BJ (cell line): Measurements from ENCODE around the gene BCOR. TPM values are rescaled to one million over a fixed set of nuclear protein-coding genes. Genes with fewer than 3 reads are reported as not detected.
A peak's percentile ranks its signal among the peaks of the same experiment; 100 is the strongest.

Source experiments
- CTCF ChIA-PET: fragments of 350-600 bp; formaldehyde crosslinking; extraction: SDS; loops from one replicate; lab custom pipeline; 2021; ENCODE audit warnings: antibody characterized with exemption, inconsistent platforms; lab: Yijun Ruan, JAX
- POLR2A ChIA-PET: fragments of 300-600 bp; sonication (Branson Sonifier 250); formaldehyde crosslinking; extraction: SDS; loops from one replicate; lab custom pipeline; 2021; ENCODE audit warnings: antibody characterized with exemption; lab: Charles Lee
- DNase-seq: peaks from one replicate; pipeline ENCODE4 v3.0.0-alpha.2; 2011; ENCODE audit warnings: low read depth
- H3K27me3 ChIP-seq: 2 replicates; pipeline ENCODE4 v1.6.0; 2011; ENCODE audit warnings: low read length; ENCODE audit not compliant: control insufficient read depth, insufficient read depth
- H3K36me3 ChIP-seq: 2 replicates; pipeline ENCODE4 v1.5.1; 2011; ENCODE audit warnings: low read length; ENCODE audit not compliant: control insufficient read depth, insufficient read depth
- H3K4me3 ChIP-seq: 2 replicates; pipeline ENCODE4 v1.5.1; 2011; ENCODE audit warnings: low read depth, mild to moderate bottlenecking, control low read depth, low read length
- CTCF ChIP-seq: IDR thresholded peaks from 2 replicates; pipeline ENCODE4 v1.5.1; 2011; ENCODE audit warnings: low read depth, mild to moderate bottlenecking, control low read depth, inconsistent platforms, low read length, moderate library complexity; ENCODE audit not compliant: insufficient read depth
- polyA plus RNA-seq: library from polyadenylated mRNA; depleted of rRNA; stranded (reverse); fragments of >200 nt; gene quantifications from 2 replicates; pipeline ENCODE4 v1.2.3, GENCODE V29; 2011

BCOR gene
- polyA plus RNA-seq, 1 experiment: 5.6 TPM

DNA sequence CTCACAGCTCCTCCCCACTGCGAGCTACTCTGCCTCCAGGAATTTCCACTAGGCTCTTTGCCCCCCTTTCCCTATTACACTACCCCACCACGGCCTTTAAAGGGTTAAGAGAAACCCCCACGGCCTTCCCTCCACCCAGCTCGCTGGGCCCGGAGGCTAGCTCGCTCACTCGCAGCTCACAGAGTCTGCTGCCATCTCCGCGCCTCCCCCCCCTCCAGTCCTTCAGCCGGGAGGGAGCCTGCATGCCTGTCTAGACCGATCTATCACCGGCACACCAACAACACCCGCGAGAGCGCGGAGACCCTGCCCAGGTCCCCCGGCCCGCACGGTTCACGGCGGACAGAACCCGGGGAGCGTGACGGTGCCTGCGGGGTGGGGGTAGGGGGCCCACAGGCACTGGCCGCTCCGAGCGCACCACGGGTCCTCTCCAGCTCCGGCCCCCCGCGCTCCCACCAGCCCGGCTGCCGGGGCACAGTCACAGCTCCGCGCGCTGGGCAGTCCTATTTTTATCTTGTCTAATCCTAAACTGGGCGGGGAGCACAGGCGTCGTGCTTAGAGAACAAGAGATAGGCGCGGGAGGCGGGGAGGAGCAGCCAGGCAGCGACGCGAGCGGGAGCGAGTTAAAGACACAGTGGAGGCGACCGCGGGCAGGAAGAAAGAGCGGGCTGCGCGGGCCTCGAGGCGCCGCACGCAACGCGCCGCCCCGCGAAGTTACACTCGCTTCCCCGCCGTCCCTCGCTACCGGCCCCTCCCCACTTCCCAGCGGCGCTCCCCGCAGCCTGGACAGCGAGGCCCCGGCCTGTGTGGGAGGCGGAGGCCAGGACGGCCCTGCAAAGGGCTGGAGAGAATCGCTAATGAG lies 3.5 kb downstream of the BCOR start:
- Histone ChIP-seq H3K27me3 (no peaks in the 10 kb centered on the region), H3K36me3 (no peaks in the 10 kb centered on the region), H3K4me3 (peak overlapping the region; percentile 61)
- ChIA-PET POLR2A (interaction anchor here (0.9 kb wide), 1 partner anchor 79 kb away, joined by 5 read pairs; no protein-coding TSS in a partner anchor), CTCF (no interaction called here)
- no peak for TF ChIP-seq CTCF
- DNase-seq: no peak

DNA sequence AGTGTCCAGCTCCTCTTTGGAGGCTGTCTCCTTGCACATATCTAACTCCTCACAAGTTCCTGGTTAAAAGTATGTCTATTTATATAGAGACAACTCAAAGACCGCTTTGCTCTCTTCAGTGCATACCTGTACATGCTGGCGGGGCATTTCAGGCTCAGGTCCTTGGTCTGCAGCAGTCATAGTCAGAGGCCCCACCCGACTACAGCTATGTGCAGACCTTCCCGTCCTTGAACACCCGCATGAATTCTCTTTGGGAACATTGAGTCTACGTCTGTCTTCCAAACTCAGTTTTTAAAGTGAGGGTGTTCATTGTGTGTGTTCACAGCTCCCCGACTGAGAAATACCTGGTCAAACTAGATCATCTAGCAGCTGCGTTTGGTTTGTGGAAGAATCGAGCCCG lies 4.2 kb downstream of the BCOR start:
- no peak for DNase-seq
- POLR2A ChIA-PET: interaction anchor here (0.9 kb wide), 1 partner anchor 79 kb away, joined by 5 read pairs; no protein-coding TSS in a partner anchor
- CTCF ChIA-PET: no interaction called here
- no peak for TF ChIP-seq CTCF
- no peaks in the 10 kb centered on the region for H3K27me3 ChIP-seq
- H3K36me3 ChIP-seq: no peaks in the 10 kb centered on the region
- H3K4me3 ChIP-seq: no peak overlapping the region; the same call in 1 of the 2 replicates

DNA sequence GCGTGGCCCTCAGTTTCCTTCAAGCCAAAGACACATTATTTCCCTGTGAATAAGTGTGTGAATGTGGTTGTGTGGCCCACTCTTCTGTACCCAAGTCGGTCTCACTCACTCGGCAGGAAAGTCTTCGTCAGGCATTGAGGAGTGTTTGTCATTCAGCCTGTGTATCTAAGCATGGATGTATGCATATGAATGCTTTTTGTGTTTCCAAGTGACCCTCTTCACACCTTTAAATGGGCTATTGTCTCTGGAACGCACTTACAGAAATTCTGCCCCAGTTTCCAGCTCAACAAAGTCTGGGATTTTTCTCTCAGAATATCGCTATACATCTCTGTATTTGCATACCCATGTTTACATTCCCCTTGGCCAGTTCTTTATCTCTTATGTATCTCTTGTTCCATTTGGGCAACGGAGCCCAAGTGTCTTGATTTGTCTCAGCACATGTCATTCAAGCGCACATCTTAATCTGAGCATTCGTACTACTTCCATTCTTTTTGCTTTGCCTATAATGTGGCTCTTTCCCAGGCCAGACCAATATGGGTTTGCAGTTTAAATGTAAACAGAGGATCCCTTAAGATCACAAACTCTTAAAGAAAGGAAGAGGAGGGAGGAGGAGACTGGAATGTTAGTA lies 4.8 kb downstream of the BCOR start:
- POLR2A ChIA-PET: no interaction called here
- Histone ChIP-seq H3K4me3 (no peak overlapping the region), H3K36me3 (no peaks in the 10 kb centered on the region), H3K27me3 (no peaks in the 10 kb centered on the region)
- CTCF ChIA-PET: no interaction called here
- no peak for DNase-seq
- TF ChIP-seq CTCF: no peak

GRCh38 chrX:40091691-40092421 lies 5.9 kb downstream of the BCOR start:
- no peak overlapping the region for H3K4me3 ChIP-seq
- no peaks in the 10 kb centered on the region for H3K36me3 ChIP-seq
- POLR2A ChIA-PET: no interaction called here
- DNase-seq: no peak
- CTCF ChIA-PET: interaction anchor here (0.5 kb wide), 1 partner anchor 74 kb away, joined by 3 read pairs; no protein-coding TSS in a partner anchor
- H3K27me3 ChIP-seq: no peaks in the 10 kb centered on the region
- no peak for TF ChIP-seq CTCF

DNA sequence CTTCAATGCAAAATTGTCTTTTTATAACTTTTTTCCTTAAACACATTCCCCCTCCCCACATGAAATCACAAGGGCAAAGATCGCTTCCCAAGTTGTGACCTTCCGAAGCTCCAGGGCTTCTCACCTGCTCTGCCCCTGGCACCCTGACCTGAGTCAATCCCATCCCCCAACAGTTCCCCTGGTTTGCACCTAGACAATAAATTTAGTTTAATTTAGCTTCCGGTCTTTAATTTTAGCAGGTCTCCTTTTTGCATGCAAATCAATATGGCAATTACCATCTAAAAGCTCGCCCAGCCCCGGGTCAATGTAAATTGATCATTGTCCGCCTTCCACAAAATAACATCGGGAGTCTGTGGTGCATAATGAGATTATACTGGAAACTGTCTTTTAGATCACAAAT lies 6.8 kb downstream of the BCOR start:
- no peak for DNase-seq
- ChIA-PET CTCF (no interaction called here), POLR2A (no interaction called here)
- Histone ChIP-seq H3K4me3 (no peak overlapping the region), H3K36me3 (no peaks in the 10 kb centered on the region), H3K27me3 (no peaks in the 10 kb centered on the region)
- no peak for TF ChIP-seq CTCF
